Measurements from ENCODE around the gene SLC39A3. TPM values are rescaled to one million over a fixed set of nuclear protein-coding genes. Genes with fewer than 3 reads are reported as not detected.

The SLC39A3 gene, protein sequence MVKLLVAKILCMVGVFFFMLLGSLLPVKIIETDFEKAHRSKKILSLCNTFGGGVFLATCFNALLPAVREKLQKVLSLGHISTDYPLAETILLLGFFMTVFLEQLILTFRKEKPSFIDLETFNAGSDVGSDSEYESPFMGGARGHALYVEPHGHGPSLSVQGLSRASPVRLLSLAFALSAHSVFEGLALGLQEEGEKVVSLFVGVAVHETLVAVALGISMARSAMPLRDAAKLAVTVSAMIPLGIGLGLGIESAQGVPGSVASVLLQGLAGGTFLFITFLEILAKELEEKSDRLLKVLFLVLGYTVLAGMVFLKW
- total RNA-seq (10 to 100 TPM; 25.1 to 75.8 (median 36.9) TPM), polyA plus RNA-seq (10 to 100 TPM; 39.4 to 72.2 (median 44.2) TPM)
- long read RNA-seq, donor 1, transcript SLC39A3-201 (3 exons, 1,502 nt) = major isoform, 27 of 27 reads
- long read RNA-seq, donor 1, partial matches to known transcripts = 0 of 27 reads
- long read RNA-seq, donor 1, other reads (novel, unspliced or antisense) = 0 of 27 reads
- long read RNA-seq, donor 2, transcript SLC39A3-201 (3 exons, 1,502 nt) = major isoform, 6 of 7 reads
- long read RNA-seq, donor 2, partial matches to known transcripts = 0 of 7 reads
- long read RNA-seq, donor 2, other reads (novel, unspliced or antisense) = 0 of 7 reads
- long read RNA-seq, donor 3, transcript SLC39A3-201 (3 exons, 1,502 nt) = major isoform, 13 of 18 reads
- long read RNA-seq, donor 3, partial matches to known transcripts = 0 of 18 reads
- long read RNA-seq, donor 3, other reads (novel, unspliced or antisense) = 0 of 18 reads
- long read RNA-seq, donor 4, transcript SLC39A3-201 (3 exons, 1,502 nt) = major isoform, 47 of 50 reads
- long read RNA-seq, donor 4, partial matches to known transcripts = 1 of 50 reads
- long read RNA-seq, donor 4, other reads (novel, unspliced or antisense) = 1 of 50 reads
- long read RNA-seq, donor 5, transcript SLC39A3-201 (3 exons, 1,502 nt) = major isoform, 95 of 127 reads
- long read RNA-seq, donor 5, transcript SLC39A3-202 (2 exons, 2,940 nt) = minor isoform, 6 of 127 reads
- long read RNA-seq, donor 5, partial matches to known transcripts = 7 of 127 reads
- long read RNA-seq, donor 5, other reads (novel, unspliced or antisense) = 15 of 127 reads
- long read RNA-seq, donor 6, transcript SLC39A3-201 (3 exons, 1,502 nt) = major isoform, 30 of 37 reads
- long read RNA-seq, donor 6, partial matches to known transcripts = 1 of 37 reads
- long read RNA-seq, donor 6, other reads (novel, unspliced or antisense) = 3 of 37 reads
- long read RNA-seq, donor 7, transcript SLC39A3-201 (3 exons, 1,502 nt) = major isoform, 5 of 7 reads
- long read RNA-seq, donor 7, partial matches to known transcripts = 0 of 7 reads
- long read RNA-seq, donor 7, other reads (novel, unspliced or antisense) = 0 of 7 reads
- long read RNA-seq, donor 8, transcript SLC39A3-201 (3 exons, 1,502 nt) = major isoform, 16 of 16 reads
- long read RNA-seq, donor 8, partial matches to known transcripts = 0 of 16 reads
- long read RNA-seq, donor 8, other reads (novel, unspliced or antisense) = 0 of 16 reads
- long read RNA-seq, donor 9, transcript SLC39A3-201 (3 exons, 1,502 nt) = major isoform, 9 of 10 reads
- long read RNA-seq, donor 9, partial matches to known transcripts = 0 of 10 reads
- long read RNA-seq, donor 9, other reads (novel, unspliced or antisense) = 0 of 10 reads
- long read RNA-seq, donor 10, partial matches to known transcripts = 0 of 5 reads
- long read RNA-seq, donor 10, other reads (novel, unspliced or antisense) = 0 of 5 reads

DNA sequence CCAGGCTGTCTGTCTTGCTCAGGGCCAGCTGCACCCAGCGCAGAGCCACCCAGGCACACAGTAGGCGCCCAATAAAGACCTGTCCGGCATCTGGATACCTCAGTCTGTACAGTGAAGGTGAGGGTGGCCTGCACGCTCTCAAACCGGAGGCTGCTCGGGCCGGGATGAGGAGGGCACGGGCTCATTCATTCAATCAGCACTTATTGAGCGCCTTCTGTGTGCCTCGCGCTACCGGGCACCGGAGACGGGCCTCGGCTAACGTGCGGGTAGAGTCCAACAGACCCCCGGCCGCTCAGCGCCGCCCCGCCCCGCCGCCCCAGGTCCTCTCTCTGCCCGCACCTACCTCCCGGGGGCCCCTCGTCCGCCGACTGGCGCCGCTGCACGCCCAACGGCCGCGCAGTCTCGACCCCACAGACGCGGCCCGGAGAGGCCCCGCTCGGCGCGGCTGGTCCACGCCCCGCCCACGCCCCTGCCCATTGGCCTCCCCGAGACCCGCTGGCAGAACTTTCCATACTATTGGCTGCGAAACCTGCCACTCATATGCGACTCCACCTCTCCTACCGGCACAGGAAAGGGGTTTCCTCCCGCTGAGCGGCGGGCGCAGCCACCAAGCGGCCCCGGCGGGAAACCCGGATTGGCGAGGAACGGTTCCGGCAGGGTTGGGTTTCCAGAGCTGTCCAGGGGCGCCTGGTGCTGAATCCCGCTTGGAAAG is at the start of gene SLC39A3:
SLC39A3 (minus strand) TSS at position 416 of the 712 bp plus-strand sequence. CDS start 2,760 bp downstream, outside the sequence.
- TF ChIP-seq, protein P1, sequence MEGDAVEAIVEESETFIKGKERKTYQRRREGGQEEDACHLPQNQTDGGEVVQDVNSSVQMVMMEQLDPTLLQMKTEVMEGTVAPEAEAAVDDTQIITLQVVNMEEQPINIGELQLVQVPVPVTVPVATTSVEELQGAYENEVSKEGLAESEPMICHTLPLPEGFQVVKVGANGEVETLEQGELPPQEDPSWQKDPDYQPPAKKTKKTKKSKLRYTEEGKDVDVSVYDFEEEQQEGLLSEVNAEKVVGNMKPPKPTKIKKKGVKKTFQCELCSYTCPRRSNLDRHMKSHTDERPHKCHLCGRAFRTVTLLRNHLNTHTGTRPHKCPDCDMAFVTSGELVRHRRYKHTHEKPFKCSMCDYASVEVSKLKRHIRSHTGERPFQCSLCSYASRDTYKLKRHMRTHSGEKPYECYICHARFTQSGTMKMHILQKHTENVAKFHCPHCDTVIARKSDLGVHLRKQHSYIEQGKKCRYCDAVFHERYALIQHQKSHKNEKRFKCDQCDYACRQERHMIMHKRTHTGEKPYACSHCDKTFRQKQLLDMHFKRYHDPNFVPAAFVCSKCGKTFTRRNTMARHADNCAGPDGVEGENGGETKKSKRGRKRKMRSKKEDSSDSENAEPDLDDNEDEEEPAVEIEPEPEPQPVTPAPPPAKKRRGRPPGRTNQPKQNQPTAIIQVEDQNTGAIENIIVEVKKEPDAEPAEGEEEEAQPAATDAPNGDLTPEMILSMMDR (IDR thresholded peaks at IDR 0.05) = peak in 3 of 6 experiments; percentile 28 to 50 (median 30)
- no peak for TF ChIP-seq POLR2A (IDR thresholded peaks at IDR 0.05)
- no peaks in the 10 kb centered on the region for H3K27me3 ChIP-seq
- no peaks in the 10 kb centered on the region for H3K9me3 ChIP-seq (replicated peaks in 1 of 3)
- intact Hi-C loops (cut with DNase I) = no loop called here
- peak; percentile 95 to 100 (median 100) for DNase-seq
- H3K4me1 ChIP-seq (replicated peaks in 1 of 2) = peaks cover 5 to 7% of the 10 kb centered on the region in 2 donors
- H3K36me3 ChIP-seq (replicated peaks in 1 of 2) = peaks cover 0 to 10% of the 10 kb centered on the region in 2 donors
- H3K27ac ChIP-seq = peak within 1 kb of the TSS in 2 of 5 donors; percentile 57 to 79
- peak within 1 kb of the TSS; percentile 62 to 96 (median 84) for H3K4me3 ChIP-seq
- WGBS, 4 donors = 0 to 3% (median 1%) methylated on average over 6 to 64 of the region's 64 CpGs

DNA sequence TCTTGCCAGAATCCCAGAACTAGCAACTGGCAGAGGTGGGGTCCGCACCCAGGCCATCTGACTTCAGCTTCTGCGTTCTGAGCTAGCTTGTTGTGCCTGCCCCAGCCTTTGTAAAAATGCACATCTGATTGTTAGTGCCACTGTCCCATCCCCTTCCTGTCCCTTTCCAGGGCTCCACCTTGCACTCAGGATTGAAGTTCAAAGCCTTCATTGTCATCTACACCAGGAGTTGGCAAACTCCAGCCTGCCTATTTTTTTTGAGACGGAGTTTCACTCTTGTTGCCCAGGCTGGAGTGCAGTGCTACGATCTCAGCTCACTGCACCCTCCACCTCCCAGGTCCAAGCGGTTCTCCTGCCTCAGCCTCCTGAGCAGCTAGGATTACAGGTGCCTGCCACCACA is 48.4 kb upstream of the SLC39A3 start:
- TF ChIP-seq, protein P1 (IDR thresholded peaks at IDR 0.05) = no peak
- TF ChIP-seq POLR2A (IDR thresholded peaks at IDR 0.05) = no peak
- Histone ChIP-seq H3K4me3 (no peak overlapping the region), H3K27me3 (no peaks in the 10 kb centered on the region), H3K27ac (no peak overlapping the region), H3K9me3 (replicated peaks in 1 of 3) (no peaks in the 10 kb centered on the region), H3K4me1 (replicated peaks in 1 of 2) (peaks cover 11 to 27% of the 10 kb centered on the region in 2 donors), H3K36me3 (replicated peaks in 1 of 2) (no peaks in the 10 kb centered on the region)
- intact Hi-C loops (cut with DNase I) = no loop called here
- WGBS, 4 donors = 90 to 96% (median 94%) methylated on average over 5 of the region's 5 CpGs
- DNase-seq = no peak

DNA sequence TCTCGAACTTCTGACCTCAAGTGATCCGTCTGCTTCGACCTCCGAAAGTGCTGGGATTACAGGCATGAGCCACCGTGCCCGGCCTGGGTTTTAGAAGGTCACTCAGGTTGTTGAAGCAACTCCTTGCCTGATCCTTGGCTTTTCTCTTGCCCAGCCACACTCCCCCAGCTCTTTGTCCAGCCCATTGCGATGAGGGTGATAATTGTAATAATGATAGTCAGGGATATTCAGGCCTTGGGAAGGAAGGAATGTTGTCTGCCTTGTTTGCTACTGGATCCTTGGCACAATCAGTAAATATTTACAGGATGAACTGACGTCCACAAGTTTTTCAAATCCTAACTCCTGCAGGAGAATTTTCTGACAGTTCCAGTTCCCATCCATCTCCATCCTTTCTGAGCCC is 47.3 kb upstream of the SLC39A3 start:
- intact Hi-C loops (cut with DNase I) = no loop called here
- DNase-seq = no peak
- no peaks in the 10 kb centered on the region for H3K36me3 ChIP-seq (replicated peaks in 1 of 2)
- H3K27me3 ChIP-seq = no peaks in the 10 kb centered on the region
- 86 to 93% (median 92%) methylated on average over 8 of the region's 8 CpGs for WGBS, 4 donors
- no peak overlapping the region for H3K4me3 ChIP-seq
- H3K4me1 ChIP-seq (replicated peaks in 1 of 2) = peaks cover 16 to 32% of the 10 kb centered on the region in 2 donors
- no peaks in the 10 kb centered on the region for H3K9me3 ChIP-seq (replicated peaks in 1 of 3)
- H3K27ac ChIP-seq = no peak overlapping the region
- TF ChIP-seq POLR2A (IDR thresholded peaks at IDR 0.05) = no peak
- TF ChIP-seq, protein P1 (IDR thresholded peaks at IDR 0.05) = no peak

Measured in adrenal gland (tissue), 19 donors.